Coronary artery (tissue), 2 donors: Measurements from ENCODE around the gene TMEM63A.
A peak's percentile ranks its signal among the peaks of the same experiment; 100 is the strongest.

Experiments used
- DNase-seq: peaks from one replicate; pipeline ENCODE4 v3.0.0-alpha.2; 2017; ENCODE audit warnings: low spot score
- H3K27ac ChIP-seq, 2 donors: fragments of 200-600 bp; sonication (generic); one replicate each; pipeline ENCODE4 v1.5.1; 2016 to 2019
- H3K4me3 ChIP-seq: fragments of 200-600 bp; sonication (generic); 2 replicates; pipeline ENCODE4 v1.5.1; 2016; ENCODE audit warnings: mild to moderate bottlenecking, moderate library complexity
- CTCF ChIP-seq: fragments of 200-600 bp; sonication (generic); IDR thresholded peaks from one replicate; pipeline ENCODE4 v1.5.1; 2019; ENCODE audit warnings: antibody characterized with exemption

The TMEM63A gene

GRCh38 chr1:225917101-225917500, 34.9 kb upstream of the TMEM63A start:
- no peak for DNase-seq
- no peak overlapping the region for H3K27ac ChIP-seq
- no peak overlapping the region for H3K4me3 ChIP-seq
- TF ChIP-seq CTCF, result no peak

GRCh38 chr1:225915538-225915991, 33.4 kb upstream of the TMEM63A start:
- no peak for DNase-seq
- Histone ChIP-seq H3K4me3 (no peak overlapping the region), H3K27ac (no peak overlapping the region)
- TF ChIP-seq CTCF, result no peak

- DNase-seq, result no peak
- no peak overlapping the region for H3K27ac ChIP-seq
- TF ChIP-seq CTCF, result no peak
Observed at GRCh38 chr1:225914947-225915346, 32.8 kb upstream of the TMEM63A start.

GRCh38 chr1:225914391-225914790, 32.2 kb upstream of the TMEM63A start:
- Histone ChIP-seq H3K27ac (no peak overlapping the region), H3K4me3 (no peak overlapping the region)
- TF ChIP-seq CTCF, result no peak
- no peak for DNase-seq

More at GRCh38 chr1:225914947-225915346, 32.8 kb upstream of the TMEM63A start:
- no peak overlapping the region for H3K4me3 ChIP-seq

- H3K4me3 ChIP-seq, result peak overlapping the region; percentile 51
- TF ChIP-seq CTCF, result peak; percentile 87
- H3K27ac ChIP-seq, result no peak overlapping the region
- no peak for DNase-seq
Observed at GRCh38 chr1:225911191-225912130, 29.3 kb upstream of the TMEM63A start.

- H3K27ac ChIP-seq, result no peak overlapping the region
- no peak for DNase-seq
- no peak for TF ChIP-seq CTCF
- H3K4me3 ChIP-seq, result no peak overlapping the region
Observed at GRCh38 chr1:225909477-225909876, 27.3 kb upstream of the TMEM63A start.

- Histone ChIP-seq H3K4me3 (no peak overlapping the region), H3K27ac (no peak overlapping the region)
- TF ChIP-seq CTCF, result no peak
- no peak for DNase-seq
Observed at GRCh38 chr1:225908773-225909172, 26.6 kb upstream of the TMEM63A start.
